GM12865 (cell line): ENCODE results near the gene PLEKHA1.

Experiments
- DNase-seq: peaks from one replicate; pipeline ENCODE4 v3.0.0; 2010; ENCODE audit warnings: low read depth
- H3K4me3 ChIP-seq: 2 replicates; pipeline ENCODE4 v1.5.1; 2011; ENCODE audit warnings: mild to moderate bottlenecking, low read depth, low read length, control low read depth
- CTCF ChIP-seq: IDR thresholded peaks from 2 replicates; pipeline ENCODE4 v1.5.1; 2011; ENCODE audit warnings: low read length, control low read depth, low read depth, inconsistent platforms; ENCODE audit not compliant: insufficient read depth; ENCODE audit errors: missing control alignments

The PLEKHA1 gene

GRCh38 chr10:122475100-122475499, 100.6 kb downstream of the PLEKHA1 start:
- TF ChIP-seq CTCF: no peak
- H3K4me3 ChIP-seq: no peak overlapping the region
- no peak for DNase-seq

- H3K4me3 ChIP-seq: no peak overlapping the region
- no peak for TF ChIP-seq CTCF
- no peak for DNase-seq
Observed at GRCh38 chr10:122475591-122476332, 101.3 kb downstream of the PLEKHA1 start.

- TF ChIP-seq CTCF: no peak
- no peak overlapping the region for H3K4me3 ChIP-seq
- DNase-seq: no peak
Observed at GRCh38 chr10:122476333-122476695, 101.8 kb downstream of the PLEKHA1 start.

- no peak for DNase-seq
- TF ChIP-seq CTCF: no peak
- H3K4me3 ChIP-seq: no peak overlapping the region
Observed at GRCh38 chr10:122477436-122477835, 102.9 kb downstream of the PLEKHA1 start.

- no peak for DNase-seq
- H3K4me3 ChIP-seq: no peak overlapping the region
- no peak for TF ChIP-seq CTCF
Observed at GRCh38 chr10:122478971-122479370, 104.5 kb downstream of the PLEKHA1 start.

- no peak overlapping the region for H3K4me3 ChIP-seq
- no peak for DNase-seq
- TF ChIP-seq CTCF: no peak
Observed at GRCh38 chr10:122480146-122480833, 105.8 kb downstream of the PLEKHA1 start.
